ENCODE measurements around the gene PYGB.

The PYGB gene

GRCh38 chr20:25216199-25216945, 31.5 kb upstream of the PYGB start:
- no peak for ATAC-seq

- ATAC-seq: no peak
Measured at GRCh38 chr20:25217161-25218108, 30.4 kb upstream of the PYGB start.

- ATAC-seq: no peak
Measured at GRCh38 chr20:25218109-25218486, 29.8 kb upstream of the PYGB start.

- no peak for ATAC-seq
Measured at GRCh38 chr20:25218492-25218891, 29.4 kb upstream of the PYGB start.

GRCh38 chr20:25219365-25219764, 28.5 kb upstream of the PYGB start:
- no peak for ATAC-seq

- no peak for ATAC-seq
Measured at GRCh38 chr20:25220021-25220730, 27.7 kb upstream of the PYGB start.

GRCh38 chr20:25220810-25221591, 26.9 kb upstream of the PYGB start:
- ATAC-seq: no peak

- no peak for ATAC-seq
Measured at GRCh38 chr20:25221592-25222460, 26.1 kb upstream of the PYGB start.

GRCh38 chr20:25222461-25223178, 25.3 kb upstream of the PYGB start:
- no peak for ATAC-seq

- ATAC-seq: peak; percentile 82 to 86
Measured at GRCh38 chr20:25223179-25223661, 24.7 kb upstream of the PYGB start.

- ATAC-seq: no peak
Measured at GRCh38 chr20:25223765-25224720, 23.8 kb upstream of the PYGB start.

- ATAC-seq: no peak
Measured at GRCh38 chr20:25224941-25225340, 22.9 kb upstream of the PYGB start.

- no peak for ATAC-seq
Measured at GRCh38 chr20:25225642-25226432, 22.0 kb upstream of the PYGB start.

- no peak for ATAC-seq
Measured at GRCh38 chr20:25226433-25227316, 21.2 kb upstream of the PYGB start.

- ATAC-seq: no peak
Measured at GRCh38 chr20:25227317-25227831, 20.5 kb upstream of the PYGB start.

GRCh38 chr20:25229486-25230165, 18.3 kb upstream of the PYGB start:
- no peak for ATAC-seq

Measured in activated CD4-positive, CD25-positive, alpha-beta regulatory T cell treated with anti-CD3 and anti-CD28 coated beads, Interleukin-2, amount 50 U/mL, for 24 hours (primary cell).